ENCODE data around the gene CADPS2.

The CADPS2 gene

GRCh38 chr7:122327969-122328368 is 558.3 kb downstream of the CADPS2 start (continued):
- TF ChIP-seq TCF4 (CRISPR knock-in tag; IDR thresholded peaks at IDR 0.05; ENCODE audit: borderline replicate concordance) (no peak), RARB (CRISPR knock-in tag; IDR thresholded peaks at IDR 0.05) (no peak)
- TF ChIP-seq, protein P1, sequence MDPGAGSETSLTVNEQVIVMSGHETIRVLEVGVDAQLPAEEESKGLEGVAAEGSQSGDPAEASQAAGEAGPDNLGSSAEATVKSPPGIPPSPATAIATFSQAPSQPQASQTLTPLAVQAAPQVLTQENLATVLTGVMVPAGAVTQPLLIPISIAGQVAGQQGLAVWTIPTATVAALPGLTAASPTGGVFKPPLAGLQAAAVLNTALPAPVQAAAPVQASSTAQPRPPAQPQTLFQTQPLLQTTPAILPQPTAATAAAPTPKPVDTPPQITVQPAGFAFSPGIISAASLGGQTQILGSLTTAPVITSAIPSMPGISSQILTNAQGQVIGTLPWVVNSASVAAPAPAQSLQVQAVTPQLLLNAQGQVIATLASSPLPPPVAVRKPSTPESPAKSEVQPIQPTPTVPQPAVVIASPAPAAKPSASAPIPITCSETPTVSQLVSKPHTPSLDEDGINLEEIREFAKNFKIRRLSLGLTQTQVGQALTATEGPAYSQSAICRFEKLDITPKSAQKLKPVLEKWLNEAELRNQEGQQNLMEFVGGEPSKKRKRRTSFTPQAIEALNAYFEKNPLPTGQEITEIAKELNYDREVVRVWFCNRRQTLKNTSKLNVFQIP (CRISPR knock-in tag; IDR thresholded peaks at IDR 0.05; ENCODE audit: borderline replicate concordance, low read depth) = no peak

- peak; percentile 36 for ATAC-seq
- no peak for TF ChIP-seq ZNF565 (CRISPR knock-in tag; conservative IDR thresholded peaks at IDR 0.05; ENCODE audit: low read depth)
- TF ChIP-seq CSDC2 (CRISPR knock-in tag; IDR thresholded peaks at IDR 0.05) = no peak
- TF ChIP-seq RARB (CRISPR knock-in tag; IDR thresholded peaks at IDR 0.05) = no peak
- no peak for TF ChIP-seq CSRNP3 (CRISPR knock-in tag; IDR thresholded peaks at IDR 0.05)
- TF ChIP-seq TOX (CRISPR knock-in tag; IDR thresholded peaks at IDR 0.05; ENCODE audit: borderline replicate concordance) = no peak
- TF ChIP-seq TSHZ2 (CRISPR knock-in tag; IDR thresholded peaks at IDR 0.05) = no peak
- TF ChIP-seq ZFP3 (CRISPR knock-in tag; IDR thresholded peaks at IDR 0.05) = no peak
- no peak for TF ChIP-seq PATZ1 (CRISPR knock-in tag; IDR thresholded peaks at IDR 0.05; ENCODE audit: borderline replicate concordance)
- no peak for TF ChIP-seq OSR1 (CRISPR knock-in tag; IDR thresholded peaks at IDR 0.05)
- no peak for TF ChIP-seq GLIS3 (CRISPR knock-in tag; IDR thresholded peaks at IDR 0.05)
- TF ChIP-seq BACH2 (CRISPR knock-in tag; IDR thresholded peaks at IDR 0.05; ENCODE audit: borderline replicate concordance) = no peak
- TF ChIP-seq ZC3H10 (CRISPR knock-in tag; IDR thresholded peaks at IDR 0.05) = no peak
- TF ChIP-seq ZNF8 (CRISPR knock-in tag; IDR thresholded peaks at IDR 0.05) = no peak
- TF ChIP-seq TCF4 (CRISPR knock-in tag; IDR thresholded peaks at IDR 0.05; ENCODE audit: borderline replicate concordance) = no peak
- TF ChIP-seq, protein P2, sequence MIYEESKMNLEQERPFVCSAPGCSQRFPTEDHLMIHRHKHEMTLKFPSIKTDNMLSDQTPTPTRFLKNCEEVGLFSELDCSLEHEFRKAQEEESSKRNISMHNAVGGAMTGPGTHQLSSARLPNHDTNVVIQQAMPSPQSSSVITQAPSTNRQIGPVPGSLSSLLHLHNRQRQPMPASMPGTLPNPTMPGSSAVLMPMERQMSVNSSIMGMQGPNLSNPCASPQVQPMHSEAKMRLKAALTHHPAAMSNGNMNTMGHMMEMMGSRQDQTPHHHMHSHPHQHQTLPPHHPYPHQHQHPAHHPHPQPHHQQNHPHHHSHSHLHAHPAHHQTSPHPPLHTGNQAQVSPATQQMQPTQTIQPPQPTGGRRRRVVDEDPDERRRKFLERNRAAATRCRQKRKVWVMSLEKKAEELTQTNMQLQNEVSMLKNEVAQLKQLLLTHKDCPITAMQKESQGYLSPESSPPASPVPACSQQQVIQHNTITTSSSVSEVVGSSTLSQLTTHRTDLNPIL (CRISPR knock-in tag; IDR thresholded peaks at IDR 0.05; ENCODE audit: low read depth) = no peak
- TF ChIP-seq ZNF70 (CRISPR knock-in tag; IDR thresholded peaks at IDR 0.05) = no peak
- TF ChIP-seq SNAI2 (CRISPR knock-in tag; IDR thresholded peaks at IDR 0.05) = no peak
Measured at GRCh38 chr7:122316467-122317388, 569.5 kb downstream of the CADPS2 start.

Measured in SK-N-SH treated with all-trans-retinoic acid at 6 μM for 48 hours (cell line).